Sigmoid colon (tissue), 7 donors: Measurements from ENCODE around the gene P2RY13. TPM values are rescaled to one million over a fixed set of nuclear protein-coding genes. Genes with fewer than 3 reads are reported as not detected.

ENCODE experiments used
- DNase-seq: peaks from one replicate; pipeline ENCODE4 v3.0.0-alpha.2; 2019
- H3K27ac ChIP-seq, 4 donors: fragments of 200-600 bp; sonication (generic); one replicate each; pipeline ENCODE4 v1.5.1; 2016 to 2019; ENCODE audit warnings: mild to moderate bottlenecking in 1 of 4
- H3K27me3 ChIP-seq, 3 donors: fragments of 200-600 bp; sonication (generic); one replicate each; pipeline ENCODE4 v1.5.1; 2019; ENCODE audit warnings: mild to moderate bottlenecking in 1 of 3
- H3K36me3 ChIP-seq, 4 donors: fragments of 200-600 bp; sonication (generic); one replicate each; pipeline ENCODE4 v1.5.1; 2016 to 2019
- H3K4me1 ChIP-seq, 4 donors: fragments of 200-600 bp; sonication (generic); one replicate each; pipeline ENCODE4 v1.5.1; 2017 to 2019
- H3K4me3 ChIP-seq, 4 donors: fragments of 200-600 bp; sonication (generic); one replicate each; pipeline ENCODE4 v1.5.1; 2017 to 2019; ENCODE audit warnings: mild to moderate bottlenecking in 2 of 4, moderate library complexity in 1 of 4
- H3K9me3 ChIP-seq, 4 donors: fragments of 200-600 bp in 3 of 4; sonication (generic) in 3 of 4; one replicate each; pipeline versions ENCODE4 v1.5.1 to v1.6.1; 2013 to 2019
- EP300 ChIP-seq, 4 donors: sonication (generic); formaldehyde crosslinking; IDR thresholded peaks; one replicate each; pipeline ENCODE4 v1.6.1; 2017; ENCODE audit warnings: antibody characterized with exemption in 4 of 4
- POLR2A ChIP-seq, 2 donors: fragments of 450-650 bp; IDR thresholded peaks; one replicate each; pipeline ENCODE4 v1.6.1; 2016; ENCODE audit warnings: antibody characterized with exemption in 2 of 2, mild to moderate bottlenecking in 2 of 2, moderate library complexity in 2 of 2
- POLR2AphosphoS5 ChIP-seq, 4 donors: sonication (generic); formaldehyde crosslinking; IDR thresholded peaks; one replicate each; pipeline ENCODE4 v1.6.1; 2017; ENCODE audit warnings: antibody characterized with exemption in 4 of 4
- WGBS, 2 donors: extraction: QIAGEN DNeasy Blood & Tissue Kit; methylation state at CpG; one replicate each; pipeline ENCODE4 v1.1.7; 2013; 5-methylcytosine and 5-hydroxymethylcytosine counted together
- intact Hi-C: fragments of 100-400 bp; cut with DNase I; formaldehyde crosslinking; loops from one replicate; pipeline ENCODE4 v1.15.1; 2023
- polyA plus RNA-seq, 3 donors: library from polyadenylated mRNA; stranded (reverse); fragments of 200-250 nt; gene quantifications; one replicate each; pipeline ENCODE4 v1.2.3, GENCODE V29; 2013
- total RNA-seq, 4 donors: library from RNA; depleted of rRNA; stranded (reverse); fragments of >200 nt; gene quantifications; one replicate each; pipeline ENCODE4 v1.1.0, GENCODE V29; 2016
- TF ChIP-seq, protein P1 (sequence below), 4 experiments: fragments of 450-650 bp in 3 of 4; fragments of 200-600 bp in 1 of 4; IDR thresholded peaks; one replicate each; pipeline ENCODE4 v1.5.1; 2016 to 2019; ENCODE audit warnings: antibody characterized with exemption in 4 of 4, mild to moderate bottlenecking in 3 of 4, moderate library complexity in 2 of 4
- donor health status: healthy with polysubstance abuse.
- donor health status: Bipolar disorder and iron deficiency.
- donor health status: healthy.

P2RY13 gene
- total and polyA plus RNA-seq, 7 donors, result 0.28 to 3.9 (median 1.8) TPM

DNA sequence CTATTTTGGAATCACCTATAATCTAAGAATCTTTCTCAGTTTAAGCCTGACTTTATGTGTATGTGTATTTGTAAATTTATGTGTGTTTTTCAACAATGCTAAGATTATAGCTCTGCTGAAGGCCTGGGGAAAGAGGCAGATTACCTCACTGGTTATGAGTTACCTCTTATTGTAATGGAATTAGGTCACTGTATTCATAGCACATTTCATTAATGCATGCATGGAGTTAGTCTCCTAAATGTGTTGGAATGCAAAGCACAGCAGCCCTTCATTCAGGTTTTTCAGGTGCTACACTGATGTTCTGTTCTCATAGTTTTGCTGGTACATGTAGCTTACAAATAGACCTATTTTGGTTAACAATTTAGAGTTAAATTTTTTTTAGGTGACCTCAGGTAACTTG lies 22.2 kb downstream of the P2RY13 start:
- H3K4me1 ChIP-seq, result peaks cover 0 to 11% (median 4%) of the 10 kb centered on the region in 4 donors
- DNase-seq, result no peak
- no peaks in the 10 kb centered on the region for H3K27me3 ChIP-seq
- TF ChIP-seq POLR2A (IDR thresholded peaks at IDR 0.05), result no peak
- TF ChIP-seq EP300 (IDR thresholded peaks at IDR 0.05), result no peak
- TF ChIP-seq, protein P1, sequence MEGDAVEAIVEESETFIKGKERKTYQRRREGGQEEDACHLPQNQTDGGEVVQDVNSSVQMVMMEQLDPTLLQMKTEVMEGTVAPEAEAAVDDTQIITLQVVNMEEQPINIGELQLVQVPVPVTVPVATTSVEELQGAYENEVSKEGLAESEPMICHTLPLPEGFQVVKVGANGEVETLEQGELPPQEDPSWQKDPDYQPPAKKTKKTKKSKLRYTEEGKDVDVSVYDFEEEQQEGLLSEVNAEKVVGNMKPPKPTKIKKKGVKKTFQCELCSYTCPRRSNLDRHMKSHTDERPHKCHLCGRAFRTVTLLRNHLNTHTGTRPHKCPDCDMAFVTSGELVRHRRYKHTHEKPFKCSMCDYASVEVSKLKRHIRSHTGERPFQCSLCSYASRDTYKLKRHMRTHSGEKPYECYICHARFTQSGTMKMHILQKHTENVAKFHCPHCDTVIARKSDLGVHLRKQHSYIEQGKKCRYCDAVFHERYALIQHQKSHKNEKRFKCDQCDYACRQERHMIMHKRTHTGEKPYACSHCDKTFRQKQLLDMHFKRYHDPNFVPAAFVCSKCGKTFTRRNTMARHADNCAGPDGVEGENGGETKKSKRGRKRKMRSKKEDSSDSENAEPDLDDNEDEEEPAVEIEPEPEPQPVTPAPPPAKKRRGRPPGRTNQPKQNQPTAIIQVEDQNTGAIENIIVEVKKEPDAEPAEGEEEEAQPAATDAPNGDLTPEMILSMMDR (IDR thresholded peaks at IDR 0.05), result no peak
- TF ChIP-seq POLR2AphosphoS5 (IDR thresholded peaks at IDR 0.05), result no peak
- intact Hi-C loops, result no loop called here
- H3K9me3 ChIP-seq, result no peaks in the 10 kb centered on the region
- H3K27ac ChIP-seq, result no peak overlapping the region
- no peak overlapping the region for H3K4me3 ChIP-seq
- H3K36me3 ChIP-seq, result no peaks in the 10 kb centered on the region

- Histone ChIP-seq H3K36me3 (no peaks in the 10 kb centered on the region), H3K27ac (no peak overlapping the region), H3K27me3 (no peaks in the 10 kb centered on the region), H3K9me3 (no peaks in the 10 kb centered on the region), H3K4me3 (no peak overlapping the region), H3K4me1 (peaks cover 0 to 11% (median 4%) of the 10 kb centered on the region in 4 donors)
- DNase-seq, result no peak
- 93 to 94% methylated on average over 6 of the region's 6 CpGs for WGBS, 2 donors
- intact Hi-C loops, result no loop called here
- TF ChIP-seq POLR2AphosphoS5 (IDR thresholded peaks at IDR 0.05), result no peak
- TF ChIP-seq POLR2A (IDR thresholded peaks at IDR 0.05), result no peak
- TF ChIP-seq EP300 (IDR thresholded peaks at IDR 0.05), result no peak
- TF ChIP-seq, protein P1 (IDR thresholded peaks at IDR 0.05), result no peak
Measured at GRCh38 chr3:151306168-151306810, 23.1 kb downstream of the P2RY13 start.

- peak overlapping the region in 1 of 4 donors; percentile 4 for H3K27ac ChIP-seq
- TF ChIP-seq, protein P1 (IDR thresholded peaks at IDR 0.05), result no peak
- no peak for TF ChIP-seq EP300 (IDR thresholded peaks at IDR 0.05)
- TF ChIP-seq POLR2AphosphoS5 (IDR thresholded peaks at IDR 0.05), result no peak
- 93 to 95% methylated on average over 4 of the region's 4 CpGs for WGBS, 2 donors
- peaks cover 0 to 11% (median 4%) of the 10 kb centered on the region in 4 donors for H3K4me1 ChIP-seq
- intact Hi-C loops, result no loop called here
- H3K9me3 ChIP-seq, result no peaks in the 10 kb centered on the region
- no peak for DNase-seq
- H3K36me3 ChIP-seq, result no peaks in the 10 kb centered on the region
- H3K27me3 ChIP-seq, result no peaks in the 10 kb centered on the region
- no peak overlapping the region for H3K4me3 ChIP-seq
Measured at GRCh38 chr3:151305775-151306151, 23.6 kb downstream of the P2RY13 start.

DNA sequence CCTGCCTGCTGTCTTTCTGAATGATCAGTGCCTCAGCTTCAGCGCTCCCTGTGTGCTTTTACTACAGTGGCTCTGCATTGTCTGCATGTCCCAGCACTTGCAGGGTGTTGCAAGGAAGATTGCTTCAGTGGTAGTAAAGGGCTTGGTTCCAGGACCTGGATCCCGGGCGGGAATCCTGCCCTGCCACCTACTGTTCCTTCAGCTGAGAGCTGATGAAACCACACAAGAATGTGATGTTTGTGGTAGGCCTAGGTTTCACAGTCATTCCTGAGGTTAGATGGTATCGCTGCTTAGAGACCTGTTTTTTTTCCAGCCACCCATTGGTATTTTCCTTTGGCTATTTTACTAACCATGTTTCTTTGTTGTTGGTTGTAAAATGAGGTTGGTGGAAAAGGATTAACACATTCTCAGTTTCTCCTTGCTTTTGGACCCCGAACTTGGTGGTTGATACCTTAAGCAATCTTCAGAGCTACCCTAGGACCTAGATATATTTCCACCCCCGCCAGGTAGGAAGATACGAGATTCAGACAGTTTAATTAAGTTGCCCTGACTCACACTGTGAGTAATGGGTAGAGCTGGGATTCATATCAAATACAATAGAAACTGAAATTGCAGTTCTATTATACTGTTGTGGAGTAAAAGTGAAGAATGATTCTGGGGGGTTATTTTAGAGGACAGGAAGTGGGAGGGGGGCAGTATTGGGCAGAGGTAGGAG lies 24.1 kb downstream of the P2RY13 start:
- H3K36me3 ChIP-seq, result no peaks in the 10 kb centered on the region
- H3K27me3 ChIP-seq, result no peaks in the 10 kb centered on the region
- H3K27ac ChIP-seq, result peak overlapping the region in 1 of 4 donors; percentile 4
- intact Hi-C loops, result no loop called here
- 42 to 67% methylated on average over 7 of the region's 7 CpGs for WGBS, 2 donors
- H3K9me3 ChIP-seq, result no peaks in the 10 kb centered on the region
- no peak for TF ChIP-seq POLR2AphosphoS5 (IDR thresholded peaks at IDR 0.05)
- TF ChIP-seq POLR2A (IDR thresholded peaks at IDR 0.05), result no peak
- TF ChIP-seq, protein P1 (IDR thresholded peaks at IDR 0.05), result no peak
- TF ChIP-seq EP300 (IDR thresholded peaks at IDR 0.05), result no peak
- H3K4me1 ChIP-seq, result peaks cover 0 to 11% (median 4%) of the 10 kb centered on the region in 4 donors
- H3K4me3 ChIP-seq, result no peak overlapping the region
- DNase-seq, result peak; percentile 67
